Heart right ventricle (tissue), 16 donors: Measurements from ENCODE around the gene HOXD9. TPM values are rescaled to one million over a fixed set of nuclear protein-coding genes. Genes with fewer than 3 reads are reported as not detected.
A peak's percentile ranks its signal among the peaks of the same experiment; 100 is the strongest.

Experiments
- ATAC-seq, 8 donors: fragments of 200-7000 bp; cut with Tn5 transposase; one replicate each; pipeline ENCODE4 v1.9.1; 2020; ENCODE audit warnings: mild to moderate bottlenecking in 8 of 8, moderate library complexity in 8 of 8, moderate number of reproducible peaks in 1 of 8
- DNase-seq, 2 donors: peaks; one replicate each; pipeline ENCODE4 v3.0.0-alpha.2; 2020
- H3K27ac ChIP-seq, 10 donors: fragments of 200-600 bp; sonication (generic) in 2 of 10; one replicate each; pipeline versions ENCODE4 v1.5.0 to v1.8.0; 2020 to 2022; ENCODE audit warnings: mild to moderate bottlenecking in 3 of 10
- H3K27me3 ChIP-seq, 7 donors: fragments of 200-600 bp; one replicate each; pipeline ENCODE4 v1.8.0; 2021 to 2022; ENCODE audit warnings: mild to moderate bottlenecking in 2 of 7
- H3K36me3 ChIP-seq, 9 donors: fragments of 200-600 bp; sonication (generic) in 1 of 9; one replicate each; pipeline versions ENCODE4 v1.5.0 to v1.8.0; 2020 to 2022; ENCODE audit warnings: mild to moderate bottlenecking in 2 of 9
- H3K4me1 ChIP-seq, 9 donors: fragments of 200-600 bp; sonication (generic) in 1 of 9; one replicate each; pipeline versions ENCODE4 v1.5.0 to v1.8.0; 2020 to 2022; ENCODE audit warnings: mild to moderate bottlenecking in 4 of 9
- H3K4me3 ChIP-seq, 10 donors: fragments of 200-600 bp; sonication (generic) in 2 of 10; one replicate each; pipeline versions ENCODE4 v1.5.0 to v1.8.0; 2020 to 2022; ENCODE audit warnings: mild to moderate bottlenecking in 7 of 10, moderate library complexity in 2 of 10
- H3K9me3 ChIP-seq, 11 donors: fragments of 200-600 bp in 10 of 11; sonication (generic) in 2 of 11; one replicate each; pipeline versions ENCODE4 v1.5.0 to v1.8.0; 2013 to 2022; ENCODE audit warnings: mild to moderate bottlenecking in 2 of 11, control low read depth in 1 of 11, moderate library complexity in 1 of 11
- CTCF ChIP-seq, 9 donors: fragments of 200-600 bp; sonication (generic) in 2 of 9; IDR thresholded peaks; one replicate each; pipeline versions ENCODE4 v1.5.0 to v1.8.0; 2021 to 2022; ENCODE audit warnings: antibody characterized with exemption in 9 of 9, mild to moderate bottlenecking in 5 of 9, moderate library complexity in 1 of 9
- WGBS, 2 donors: extraction: QIAGEN DNeasy Blood & Tissue Kit; methylation state at CpG; one replicate each; pipeline ENCODE4 v1.1.7; 2013; ENCODE audit warnings: inconsistent platforms in 1 of 2; 5-methylcytosine and 5-hydroxymethylcytosine counted together
- intact Hi-C, 10 donors: fragments of 100-400 bp; cut with DNase I; formaldehyde crosslinking; loops; one replicate each; pipeline versions ENCODE4 v1.11.1 to v1.14.2; 2022
- microRNA-seq, 2 donors: library from miRNA; unstranded; fragments of <30 nt; microRNA quantifications; one replicate each; pipeline ENCODE4 v1.2.0, GENCODE V29; 2021
- polyA plus RNA-seq, 2 donors: library from polyadenylated mRNA; stranded (reverse); fragments of 200-250 nt; gene quantifications; one replicate each; pipeline ENCODE4 v1.2.3, GENCODE V29; 2013
- total RNA-seq, 10 donors: library from RNA; stranded (reverse); fragmentation: NEBNext Ultra II Directional in 3 of 10; extraction: Animal tissue kit (Norgen Biotek cat#: 25700) in 3 of 10; gene quantifications; one replicate each; pipeline versions ENCODE4 v1.2.1 to v1.2.4, GENCODE V29; 2021 to 2023
- donor health status: Arrhythmogenic right ventricular cardiomyopathy.
- donor health status: ischemic (EF 13 %, LVEDD 7.1; RV severe dilation, severe dysfunction).
- donor health status: healthy with polysubstance abuse.
- donor health status: DM: no; HTN: yes; CAD: no.
- donor health status: DM: no; HTN: no; CAD: no.
- donor health status: ischemic (EF 25% LVEDD 6.9; RV normal size, moderate dysfunction).
- donor health status: ischemic (EF 25% LVEDD 5.7; RV mildly dilated, moderate dysfunction).
- donor health status: healthy.
- donor health status: DM: yes; HTN: yes; CAD: no.
- donor health status: Ischemic cardiomyopathy.
- donor health status: ischemic (EF 35%, LVEDD 5.7; RV mildly dilated, moderate dysfunction).
- donor health status: nonischemic (EF 11% LVEDD 7.7; RV severe dilation, severe dysfunction).
- donor health status: DM: yes; HTN: yes; CAD: no.
- donor health status: PGD.
- donor health status: ischemic (EF 29% LVEDD 5.4; RV normal size, mild dysfunction).
- donor health status: nonischemic (EF 23%, LVEDD 6.1; RV moderate dilation, normal function).

Gene HOXD9
- total and polyA plus RNA-seq, 12 donors, result 0.15 to 0.29 (median 0.22) TPM; not detected in 8

- Histone ChIP-seq H3K36me3 (no peaks in the 10 kb centered on the region), H3K4me1 (peaks cover 3 to 35% (median 10%) of the 10 kb centered on the region in 9 donors), H3K4me3 (peak overlapping the region in 1 of 10 donors; percentile 17), H3K9me3 (no peaks in the 10 kb centered on the region), H3K27ac (peak overlapping the region in 2 of 10 donors; percentile 15 to 36), H3K27me3 (peaks cover 37 to 100% (median 100%) of the 10 kb centered on the region in 7 donors)
- intact Hi-C loops, result no loop called here
- TF ChIP-seq CTCF (IDR thresholded peaks at IDR 0.05), result no peak
- no peak for ATAC-seq
- no peak for DNase-seq
- WGBS, 2 donors, result 12 to 22% methylated on average over 14 of the region's 14 CpGs
Observed at GRCh38 chr2:176174382-176174823, 51.9 kb downstream of the HOXD9 start.

Small RNAs within 50 kb of the gene (microRNA-seq; reads per million reads assigned to microRNA genes)
- 859 to 2,644 reads per million in 2 donors for gene MIR10B

Other genes starting within 250 kb of the HOXD9 start
- gene LNPK, start 120.5 kb upstream of the HOXD9 start, total RNA-seq, result 10 to 100 TPM; 23.3 to 51.3 (median 33.5) TPM
- gene LNPK, start 120.5 kb upstream of the HOXD9 start, polyA plus RNA-seq, result 1 to 10 TPM; 4.9 to 5.1 TPM
- not detected for gene EVX2, start 38.8 kb upstream of the HOXD9 start, total RNA-seq
- gene EVX2, start 38.8 kb upstream of the HOXD9 start, polyA plus RNA-seq, result not detected
- gene HOXD13, start 30.0 kb upstream of the HOXD9 start, total RNA-seq, result not detected
- not detected for gene HOXD13, start 30.0 kb upstream of the HOXD9 start, polyA plus RNA-seq
- gene HOXD12, start 22.9 kb upstream of the HOXD9 start, total RNA-seq, result not detected
- not detected for gene HOXD12, start 22.9 kb upstream of the HOXD9 start, polyA plus RNA-seq
- not detected for gene HOXD11, start 15.4 kb upstream of the HOXD9 start, total RNA-seq
- gene HOXD11, start 15.4 kb upstream of the HOXD9 start, polyA plus RNA-seq, result not detected
- gene HOXD10, start 5.9 kb upstream of the HOXD9 start, total RNA-seq, result not detected
- gene HOXD10, start 5.9 kb upstream of the HOXD9 start, polyA plus RNA-seq, result not detected
- gene HOXD8, start 7.0 kb downstream of the HOXD9 start, total RNA-seq, result 1 to 10 TPM in 1 of 10 donors, under 1 TPM in 7, not detected in 2; 0.26 to 1.5 (median 0.42) TPM
- gene HOXD8, start 7.0 kb downstream of the HOXD9 start, polyA plus RNA-seq, result under 1 TPM; 0.35 to 0.59 TPM
- gene HOXD4, start 28.8 kb downstream of the HOXD9 start, total RNA-seq, result under 1 TPM in 8 of 10 donors, not detected in 2; 0.21 to 0.69 (median 0.40) TPM
- gene HOXD4, start 28.8 kb downstream of the HOXD9 start, polyA plus RNA-seq, result 1 to 10 TPM in 1 of 2 donors, under 1 TPM in 1; 0.13 to 1.6 TPM
- gene HOXD3, start 34.6 kb downstream of the HOXD9 start, total RNA-seq, result 1 to 10 TPM in 1 of 10 donors, under 1 TPM in 4, not detected in 5; 0.17 to 1.1 (median 0.28) TPM
- under 1 TPM; 0.10 to 0.15 TPM for gene HOXD3, start 34.6 kb downstream of the HOXD9 start, polyA plus RNA-seq
- under 1 TPM in 2 of 10 donors, not detected in 8; 0.19 to 0.23 TPM for gene HOXD1, start 65.9 kb downstream of the HOXD9 start, total RNA-seq
- under 1 TPM; 0.03 to 0.15 TPM for gene HOXD1, start 65.9 kb downstream of the HOXD9 start, polyA plus RNA-seq
- gene MTX2, start 146.7 kb downstream of the HOXD9 start, total RNA-seq, result 10 to 100 TPM; 37.3 to 55.8 (median 46.8) TPM
- gene MTX2, start 146.7 kb downstream of the HOXD9 start, polyA plus RNA-seq, result 10 to 100 TPM; 57.0 to 65.2 TPM